Smooth muscle cell (in vitro differentiated cells): ENCODE measurements around the gene PYGB. TPM values are rescaled to one million over a fixed set of nuclear protein-coding genes. Genes with fewer than 3 reads are reported as not detected.

Experiments used
- DNase-seq: peaks from one replicate; lab custom pipeline; 2025; ENCODE audit not compliant: unreplicated experiment; lab: John Stamatoyannopoulos, UW
- H2AFZ ChIP-seq: fragments of 200-600 bp; sonication (generic); 2 replicates; pipeline ENCODE4 v1.6.0; 2016; ENCODE audit warnings: antibody characterized with exemption, low read depth, mild to moderate bottlenecking
- H3F3A ChIP-seq: fragments of 200-600 bp; sonication (generic); 2 replicates; pipeline ENCODE4 v1.6.0; 2017; ENCODE audit warnings: antibody characterized with exemption, low read depth
- H3K27ac ChIP-seq: fragments of 200-600 bp; sonication (generic); 2 replicates; pipeline ENCODE4 v1.5.1; 2016; ENCODE audit warnings: low read depth, mild to moderate bottlenecking
- H3K27me3 ChIP-seq: fragments of 200-600 bp; sonication (generic); 2 replicates; pipeline ENCODE4 v1.6.1; 2016; ENCODE audit warnings: low read depth, mild to moderate bottlenecking
- H3K36me3 ChIP-seq: fragments of 200-600 bp; sonication (generic); 2 replicates; pipeline ENCODE4 v1.5.1; 2016; ENCODE audit warnings: low read depth
- H3K4me1 ChIP-seq: fragments of 200-600 bp; sonication (generic); 2 replicates; pipeline ENCODE4 v1.5.1; 2016; ENCODE audit warnings: low read depth
- H3K4me2 ChIP-seq: fragments of 200-600 bp; sonication (generic); 2 replicates; pipeline ENCODE4 v1.6.0; 2016; ENCODE audit warnings: mild to moderate bottlenecking
- H3K4me3 ChIP-seq: fragments of 200-600 bp; sonication (generic); 2 replicates; pipeline ENCODE4 v1.5.1; 2016; ENCODE audit warnings: mild to moderate bottlenecking
- H3K79me2 ChIP-seq: fragments of 200-600 bp; sonication (generic); 2 replicates; pipeline ENCODE4 v1.6.0; 2016; ENCODE audit warnings: low read depth, mild to moderate bottlenecking
- H3K9ac ChIP-seq: fragments of 200-600 bp; sonication (generic); 2 replicates; pipeline ENCODE4 v1.6.0; 2016; ENCODE audit warnings: low read depth
- H3K9me3 ChIP-seq: fragments of 200-600 bp; sonication (generic); replicated peaks from 2 replicates; pipeline ENCODE4 v1.5.1; 2016; ENCODE audit warnings: low read depth
- H4K20me1 ChIP-seq: fragments of 200-600 bp; sonication (generic); 2 replicates; pipeline ENCODE4 v1.6.0; 2016; ENCODE audit warnings: low read depth
- WGBS: methylation state at CpG from one replicate; pipeline ENCODE4 v1.1.7; 2016; ENCODE audit warnings: low lambda C conversion rate; 5-methylcytosine and 5-hydroxymethylcytosine counted together
- polyA plus RNA-seq: library from polyadenylated mRNA; unstranded; fragments of >200 nt; fragmentation: Nextera tagmentation; extraction: Ambion mirVana; gene quantifications from 2 replicates; pipeline ENCODE4 v1.2.1, GENCODE V29; 2016
- total RNA-seq: library from RNA; depleted of rRNA; stranded (reverse); fragments of >200 nt; gene quantifications from 2 replicates; pipeline ENCODE4 v1.2.3, GENCODE V29; 2014
- TF ChIP-seq, protein P1 (sequence below): fragments of 200-600 bp; sonication (generic); IDR thresholded peaks from 2 replicates; pipeline ENCODE4 v1.5.1; 2017; ENCODE audit warnings: borderline replicate concordance, mild to moderate bottlenecking, antibody characterized with exemption; ENCODE audit not compliant: insufficient read depth, poor library complexity, severe bottlenecking

The PYGB gene
- total and polyA plus RNA-seq, 2 experiments from 2014 or later: 31.8 to 39.4 TPM

DNA sequence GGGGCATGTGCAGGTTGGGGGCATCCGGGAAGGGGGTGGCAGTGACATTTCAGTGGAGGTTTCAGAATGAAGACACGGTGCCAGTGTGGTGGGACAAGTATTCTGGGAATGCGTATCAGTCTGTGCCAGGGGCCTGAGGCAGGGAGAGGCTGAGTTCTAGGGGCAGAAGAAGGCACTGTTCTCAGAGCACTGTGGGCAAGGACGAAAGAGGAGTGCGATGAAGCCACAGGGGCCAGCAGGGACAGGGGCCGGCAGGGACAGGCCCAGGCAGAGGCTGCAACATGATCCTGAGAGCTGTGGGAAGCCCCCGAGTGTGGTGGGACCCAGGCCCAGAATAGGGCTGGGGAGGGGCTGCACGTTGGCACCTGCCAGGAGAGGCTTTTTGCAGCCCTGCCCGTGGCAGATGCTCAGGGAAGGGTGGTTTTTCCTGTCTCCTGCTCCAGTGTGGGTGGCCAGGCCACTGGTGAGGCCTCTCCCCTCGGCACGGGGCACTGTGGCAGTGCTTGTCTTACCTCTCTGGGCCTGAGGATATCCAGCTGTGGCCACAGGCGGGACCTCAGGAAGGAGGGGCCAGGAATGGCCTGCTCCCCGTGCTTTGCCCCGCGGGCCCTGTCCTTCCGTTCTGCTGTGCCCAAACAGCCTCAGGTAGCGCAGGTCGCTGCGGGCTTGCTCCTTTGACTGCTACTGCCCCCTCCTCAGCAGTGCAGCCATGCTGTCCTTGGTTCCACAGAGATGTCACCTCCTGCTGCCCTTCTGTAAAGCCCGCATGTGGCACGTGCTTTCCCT, 42.4 kb upstream of the PYGB start:
- TF ChIP-seq, protein P1, sequence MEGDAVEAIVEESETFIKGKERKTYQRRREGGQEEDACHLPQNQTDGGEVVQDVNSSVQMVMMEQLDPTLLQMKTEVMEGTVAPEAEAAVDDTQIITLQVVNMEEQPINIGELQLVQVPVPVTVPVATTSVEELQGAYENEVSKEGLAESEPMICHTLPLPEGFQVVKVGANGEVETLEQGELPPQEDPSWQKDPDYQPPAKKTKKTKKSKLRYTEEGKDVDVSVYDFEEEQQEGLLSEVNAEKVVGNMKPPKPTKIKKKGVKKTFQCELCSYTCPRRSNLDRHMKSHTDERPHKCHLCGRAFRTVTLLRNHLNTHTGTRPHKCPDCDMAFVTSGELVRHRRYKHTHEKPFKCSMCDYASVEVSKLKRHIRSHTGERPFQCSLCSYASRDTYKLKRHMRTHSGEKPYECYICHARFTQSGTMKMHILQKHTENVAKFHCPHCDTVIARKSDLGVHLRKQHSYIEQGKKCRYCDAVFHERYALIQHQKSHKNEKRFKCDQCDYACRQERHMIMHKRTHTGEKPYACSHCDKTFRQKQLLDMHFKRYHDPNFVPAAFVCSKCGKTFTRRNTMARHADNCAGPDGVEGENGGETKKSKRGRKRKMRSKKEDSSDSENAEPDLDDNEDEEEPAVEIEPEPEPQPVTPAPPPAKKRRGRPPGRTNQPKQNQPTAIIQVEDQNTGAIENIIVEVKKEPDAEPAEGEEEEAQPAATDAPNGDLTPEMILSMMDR: no peak
- H3K9ac ChIP-seq: no peak overlapping the region
- H3K9me3 ChIP-seq: no peaks in the 10 kb centered on the region
- no peak overlapping the region for H2AFZ ChIP-seq
- no peaks in the 10 kb centered on the region for H3K27me3 ChIP-seq
- no peak for DNase-seq
- WGBS: 91% methylated on average over 21 of the region's 21 CpGs
- no peak overlapping the region for H3K4me3 ChIP-seq
- no peak overlapping the region for H3K27ac ChIP-seq
- peaks cover 5% of the 10 kb centered on the region for H3K4me1 ChIP-seq
- H4K20me1 ChIP-seq: peaks cover 63% of the 10 kb centered on the region
- H3K4me2 ChIP-seq: no peak overlapping the region
- peaks cover 41% of the 10 kb centered on the region for H3K79me2 ChIP-seq
- H3K36me3 ChIP-seq: no peaks in the 10 kb centered on the region
- H3F3A ChIP-seq: no peaks in the 10 kb centered on the region

DNA sequence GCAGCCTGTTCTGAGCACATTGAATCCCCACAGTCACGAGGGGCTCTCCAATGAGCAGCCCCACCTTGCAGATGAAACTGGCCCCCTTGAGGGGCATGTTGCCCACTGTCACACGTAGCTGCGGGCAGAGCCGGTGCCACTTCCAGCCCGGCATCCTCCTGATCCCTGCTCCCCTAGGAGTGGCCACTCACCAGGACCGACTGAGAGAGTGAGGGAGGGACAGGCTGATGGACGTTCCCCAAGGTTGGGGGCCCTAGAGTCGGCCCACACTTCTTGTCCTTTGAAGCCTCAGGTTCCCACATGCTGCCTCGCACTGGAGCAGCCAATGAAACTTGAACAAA, 41.9 kb upstream of the PYGB start:
- H3K4me3 ChIP-seq: no peak overlapping the region
- H3F3A ChIP-seq: no peaks in the 10 kb centered on the region
- no peak overlapping the region for H3K9ac ChIP-seq
- H3K27ac ChIP-seq: no peak overlapping the region
- peaks cover 58% of the 10 kb centered on the region for H4K20me1 ChIP-seq
- no peak overlapping the region for H3K4me2 ChIP-seq
- no peak for DNase-seq
- WGBS: 94% methylated on average over 9 of the region's 9 CpGs
- H3K9me3 ChIP-seq: no peaks in the 10 kb centered on the region
- H3K36me3 ChIP-seq: peaks cover 5% of the 10 kb centered on the region
- peaks cover 5% of the 10 kb centered on the region for H3K4me1 ChIP-seq
- H2AFZ ChIP-seq: no peak overlapping the region
- no peaks in the 10 kb centered on the region for H3K27me3 ChIP-seq
- TF ChIP-seq, protein P1: no peak
- peaks cover 35% of the 10 kb centered on the region for H3K79me2 ChIP-seq

GRCh38 chr20:25206548-25206947, 41.3 kb upstream of the PYGB start:
- Histone ChIP-seq H3K9me3 (no peaks in the 10 kb centered on the region), H3K9ac (no peak overlapping the region), H3K79me2 (peaks cover 30% of the 10 kb centered on the region), H3K4me1 (peaks cover 5% of the 10 kb centered on the region), H4K20me1 (peaks cover 55% of the 10 kb centered on the region), H3K4me2 (no peak overlapping the region), H3K4me3 (no peak overlapping the region), H3F3A (no peaks in the 10 kb centered on the region), H3K27ac (no peak overlapping the region), H3K27me3 (no peaks in the 10 kb centered on the region), H2AFZ (no peak overlapping the region), H3K36me3 (peaks cover 7% of the 10 kb centered on the region)
- 94% methylated on average over 8 of the region's 8 CpGs for WGBS
- no peak for DNase-seq
- TF ChIP-seq, protein P1: no peak
